ENCODE measurements around the gene CARD19.

GRCh38 chr9:93125331-93125894, 29.4 kb downstream of the CARD19 start:
- TF ChIP-seq CTCF (IDR thresholded peaks at IDR 0.05) = no peak
- no peak for TF ChIP-seq POLR2A (IDR thresholded peaks at IDR 0.05)

Data from heart left ventricle (tissue), 13 donors.